Measurements from ENCODE around the gene MAP1LC3A. TPM values are rescaled to one million over a fixed set of nuclear protein-coding genes. Genes with fewer than 3 reads are reported as not detected.

The MAP1LC3A gene
- total RNA-seq, 1 experiment from 2014 or later, result 0.13 TPM

GRCh38 chr20:34525709-34526416, 32.7 kb upstream of the MAP1LC3A start:
- Histone ChIP-seq H3K9me3 (no peaks in the 10 kb centered on the region), H3K27me3 (no peaks in the 10 kb centered on the region), H3K36me3 (peaks cover 61% of the 10 kb centered on the region), H3K4me3 (no peak overlapping the region)
- peak; percentile 100 for DNase-seq

DNA sequence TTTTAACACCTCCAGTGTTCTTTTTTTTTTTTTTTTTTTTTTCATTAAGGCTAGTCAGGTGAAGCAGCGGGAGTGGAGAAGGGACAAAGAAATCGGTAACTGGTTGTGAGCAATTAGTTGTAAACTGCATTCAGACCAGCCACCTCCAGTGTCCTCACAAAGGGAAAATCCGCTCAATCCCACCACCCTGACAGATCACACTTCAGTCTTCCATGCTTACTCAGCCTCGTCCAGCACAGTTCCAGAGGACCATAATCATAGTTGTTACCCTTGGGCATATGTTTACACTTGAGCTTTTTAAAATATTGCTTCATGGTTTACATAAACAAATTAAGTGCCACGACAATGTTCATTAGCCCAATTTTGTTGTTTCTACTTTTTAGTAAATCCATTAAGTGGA, 32.1 kb upstream of the MAP1LC3A start:
- Histone ChIP-seq H3K4me3 (no peak overlapping the region), H3K36me3 (peaks cover 67% of the 10 kb centered on the region), H3K27me3 (no peaks in the 10 kb centered on the region), H3K9me3 (no peaks in the 10 kb centered on the region)
- no peak for DNase-seq

DNA sequence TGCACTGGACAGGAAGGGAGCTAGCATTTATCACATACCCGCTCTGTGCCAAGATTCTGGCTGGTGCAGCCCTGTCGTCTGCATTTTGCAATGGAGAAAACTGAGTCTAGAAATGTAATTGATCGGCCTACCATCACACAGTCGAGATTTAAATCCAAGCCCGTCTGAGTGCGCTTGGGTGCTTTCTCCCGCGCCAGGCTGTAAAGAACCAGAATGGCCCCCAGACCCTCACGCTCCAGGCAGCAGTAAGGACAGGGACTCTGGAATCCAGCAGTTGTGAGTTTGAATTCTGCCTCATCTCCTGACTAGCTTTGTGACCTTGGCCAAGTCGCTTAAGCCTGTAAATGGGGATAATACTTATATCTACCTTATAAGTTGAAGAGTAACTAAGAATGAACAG, 31.5 kb upstream of the MAP1LC3A start:
- no peaks in the 10 kb centered on the region for H3K9me3 ChIP-seq
- no peak for DNase-seq
- no peak overlapping the region for H3K4me3 ChIP-seq
- H3K36me3 ChIP-seq, result peaks cover 71% of the 10 kb centered on the region
- no peaks in the 10 kb centered on the region for H3K27me3 ChIP-seq

DNA sequence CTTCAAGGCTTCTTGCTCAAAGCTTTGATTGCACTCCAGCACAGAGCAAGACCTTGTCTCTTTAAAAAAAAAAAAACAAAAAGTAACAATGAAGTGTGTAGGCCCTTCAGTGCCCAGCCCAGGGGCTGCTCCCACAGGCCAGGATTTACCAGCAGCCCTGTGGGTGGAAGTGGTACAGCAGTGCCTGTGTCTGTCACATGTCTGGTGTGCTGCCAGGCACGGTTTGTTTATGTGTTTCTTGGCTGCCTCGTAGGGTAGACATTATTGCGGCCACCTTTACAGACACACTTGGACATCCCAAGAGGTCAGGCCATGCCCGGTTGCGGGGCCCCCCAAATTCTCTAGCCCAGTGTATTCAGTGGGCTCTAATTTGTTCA, 29.6 kb upstream of the MAP1LC3A start:
- peak; percentile 44 for DNase-seq
- H3K36me3 ChIP-seq, result peaks cover 78% of the 10 kb centered on the region
- H3K27me3 ChIP-seq, result no peaks in the 10 kb centered on the region
- H3K4me3 ChIP-seq, result no peak overlapping the region
- no peaks in the 10 kb centered on the region for H3K9me3 ChIP-seq

- Histone ChIP-seq H3K36me3 (peaks cover 86% of the 10 kb centered on the region), H3K4me3 (no peak overlapping the region), H3K9me3 (no peaks in the 10 kb centered on the region), H3K27me3 (no peaks in the 10 kb centered on the region)
- no peak for DNase-seq
Observed at GRCh38 chr20:34529742-34530141, 28.8 kb upstream of the MAP1LC3A start.

- no peak for DNase-seq
- no peaks in the 10 kb centered on the region for H3K27me3 ChIP-seq
- peaks cover 87% of the 10 kb centered on the region for H3K36me3 ChIP-seq
- H3K9me3 ChIP-seq, result no peaks in the 10 kb centered on the region
- no peak overlapping the region for H3K4me3 ChIP-seq
Observed at GRCh38 chr20:34530342-34530741, 28.2 kb upstream of the MAP1LC3A start.

- Histone ChIP-seq H3K4me3 (no peak overlapping the region), H3K36me3 (peaks cover 95% of the 10 kb centered on the region), H3K9me3 (no peaks in the 10 kb centered on the region), H3K27me3 (no peaks in the 10 kb centered on the region)
- no peak for DNase-seq
Observed at GRCh38 chr20:34531608-34532265, 26.8 kb upstream of the MAP1LC3A start.

GRCh38 chr20:34532320-34532719, 26.2 kb upstream of the MAP1LC3A start:
- no peak for DNase-seq
- Histone ChIP-seq H3K9me3 (no peaks in the 10 kb centered on the region), H3K4me3 (no peak overlapping the region), H3K36me3 (peaks cover 95% of the 10 kb centered on the region), H3K27me3 (no peaks in the 10 kb centered on the region)

- no peak for DNase-seq
- Histone ChIP-seq H3K9me3 (no peaks in the 10 kb centered on the region), H3K4me3 (no peak overlapping the region), H3K36me3 (peaks cover 93% of the 10 kb centered on the region), H3K27me3 (no peaks in the 10 kb centered on the region)
Observed at GRCh38 chr20:34532756-34533155, 25.8 kb upstream of the MAP1LC3A start.

DNA sequence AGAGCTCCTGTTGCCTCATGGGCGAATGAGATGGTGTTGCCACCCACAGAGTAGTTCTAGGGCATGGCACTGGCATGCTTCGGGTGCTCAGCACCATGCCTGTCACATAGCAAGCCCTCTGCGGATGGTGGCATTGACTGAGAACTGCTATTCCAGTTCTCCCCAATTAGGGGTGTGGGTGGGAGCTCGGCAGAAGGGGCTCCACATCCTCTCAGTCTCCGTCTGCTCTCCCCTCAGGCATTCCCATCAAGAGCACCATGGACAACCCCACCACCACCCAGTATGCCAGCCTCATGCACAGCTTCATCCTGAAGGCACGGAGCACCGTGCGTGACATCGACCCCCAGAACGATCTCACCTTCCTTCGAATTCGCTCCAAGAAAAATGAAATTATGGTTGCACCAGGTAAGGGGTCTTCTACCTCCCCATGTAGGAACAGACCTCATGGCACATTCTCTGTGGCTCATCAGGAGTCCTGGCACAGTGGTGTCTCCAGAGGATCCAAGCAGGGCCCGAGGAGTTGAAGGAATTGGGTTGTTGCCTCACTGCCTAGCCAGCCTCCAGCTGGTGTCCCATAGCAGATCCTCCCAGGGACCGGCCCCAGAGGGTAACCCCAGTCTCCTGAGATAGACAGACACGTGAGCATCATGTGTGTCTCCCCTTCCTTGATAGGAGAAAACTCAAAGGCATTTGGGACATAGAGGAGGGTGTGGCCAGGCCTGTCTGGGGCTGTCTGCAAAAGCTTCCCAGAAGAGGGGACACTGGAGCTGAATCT, 23.9 kb upstream of the MAP1LC3A start:
- peaks cover 88% of the 10 kb centered on the region for H3K36me3 ChIP-seq

GRCh38 chr20:34535301-34535840, 23.1 kb upstream of the MAP1LC3A start:
- H3K36me3 ChIP-seq, result peaks cover 88% of the 10 kb centered on the region
- no peaks in the 10 kb centered on the region for H3K9me3 ChIP-seq
- no peak for DNase-seq
- H3K4me3 ChIP-seq, result no peak overlapping the region
- no peaks in the 10 kb centered on the region for H3K27me3 ChIP-seq

More for the DNA sequence above, 23.9 kb upstream of the MAP1LC3A start:
- H3K27me3 ChIP-seq, result no peaks in the 10 kb centered on the region
- DNase-seq, result no peak
- H3K9me3 ChIP-seq, result no peaks in the 10 kb centered on the region
- H3K4me3 ChIP-seq, result no peak overlapping the region

DNA sequence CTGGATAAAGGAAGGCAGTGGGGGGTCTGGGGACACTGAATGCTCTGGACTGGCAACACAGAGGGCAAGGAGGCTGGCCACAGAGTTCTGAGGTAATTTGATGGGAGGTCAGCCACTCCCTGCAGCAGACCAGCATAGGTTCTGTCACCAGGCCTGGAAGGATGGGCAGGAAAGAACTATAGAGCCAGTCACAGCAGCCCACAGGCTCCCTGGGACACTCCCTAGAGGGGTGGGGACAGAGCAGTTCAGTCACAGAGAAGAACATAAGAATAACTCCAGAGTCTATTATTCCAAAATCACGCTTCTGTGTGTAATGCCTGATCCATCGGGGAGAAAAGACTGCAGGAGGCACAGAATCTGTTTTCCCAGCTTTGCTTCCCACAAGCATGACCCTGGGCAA, 22.7 kb upstream of the MAP1LC3A start:
- Histone ChIP-seq H3K36me3 (peaks cover 88% of the 10 kb centered on the region), H3K4me3 (no peak overlapping the region), H3K27me3 (no peaks in the 10 kb centered on the region), H3K9me3 (no peaks in the 10 kb centered on the region)
- no peak for DNase-seq

GRCh38 chr20:34536798-34537394, 21.6 kb upstream of the MAP1LC3A start:
- no peak for DNase-seq
- no peaks in the 10 kb centered on the region for H3K27me3 ChIP-seq
- H3K4me3 ChIP-seq, result no peak overlapping the region
- H3K9me3 ChIP-seq, result no peaks in the 10 kb centered on the region
- H3K36me3 ChIP-seq, result peaks cover 88% of the 10 kb centered on the region

DNA sequence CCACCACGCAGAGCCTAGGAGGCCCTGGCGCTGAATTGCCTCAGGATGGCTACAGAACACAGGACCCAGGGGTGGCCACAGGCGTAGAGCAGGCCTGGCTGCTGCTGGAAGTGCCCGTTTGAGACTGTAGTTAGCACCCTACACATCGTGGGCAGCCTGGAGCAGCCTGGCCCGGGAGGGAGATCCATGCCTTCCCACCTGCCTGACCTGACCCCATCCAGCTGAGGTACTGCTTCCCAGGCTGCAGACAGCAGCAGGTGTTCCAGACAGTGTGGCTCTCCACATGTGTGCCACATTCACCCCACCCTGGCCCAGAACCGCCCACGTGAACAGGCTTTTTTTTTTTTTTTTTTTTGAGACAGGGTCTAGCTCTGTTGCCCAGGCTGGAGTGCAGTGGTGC, 20.9 kb upstream of the MAP1LC3A start:
- no peak for DNase-seq

GRCh38 chr20:34538671-34539123, 19.8 kb upstream of the MAP1LC3A start:
- Histone ChIP-seq H3K27me3 (no peaks in the 10 kb centered on the region), H3K36me3 (peaks cover 82% of the 10 kb centered on the region), H3K4me3 (no peak overlapping the region), H3K9me3 (no peaks in the 10 kb centered on the region)
- DNase-seq, result peak; percentile 36

More for the DNA sequence above, 20.9 kb upstream of the MAP1LC3A start:
- H3K4me3 ChIP-seq, result no peak overlapping the region
- H3K36me3 ChIP-seq, result peaks cover 88% of the 10 kb centered on the region
- H3K27me3 ChIP-seq, result no peaks in the 10 kb centered on the region
- H3K9me3 ChIP-seq, result no peaks in the 10 kb centered on the region

DNA sequence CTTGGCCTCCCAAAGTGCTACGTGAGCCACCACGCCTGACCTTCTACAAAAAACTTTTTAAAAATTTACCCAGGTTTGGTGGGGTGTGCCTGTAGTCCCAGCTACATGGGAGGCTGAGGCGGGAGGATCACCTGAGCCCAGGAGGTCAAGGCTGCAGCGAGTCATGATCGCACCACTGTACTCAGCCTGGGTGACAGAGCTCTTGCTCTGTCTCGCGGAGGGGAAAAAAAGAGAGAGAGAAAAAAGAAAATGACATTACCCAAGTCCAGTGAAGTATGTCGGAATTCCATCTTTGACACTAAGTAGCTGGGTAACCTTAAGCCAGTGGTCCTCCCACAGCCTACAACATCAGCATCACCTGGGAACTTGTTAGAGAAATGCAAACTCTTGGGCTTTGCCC, 18.8 kb upstream of the MAP1LC3A start:
- Histone ChIP-seq H3K27me3 (no peaks in the 10 kb centered on the region), H3K36me3 (peaks cover 74% of the 10 kb centered on the region), H3K4me3 (no peak overlapping the region)

More for the DNA sequence above, 18.8 kb upstream of the MAP1LC3A start:
- no peak for DNase-seq
- H3K9me3 ChIP-seq, result no peaks in the 10 kb centered on the region
